Activated T-helper 2 cell treated with anti-CD3 and anti-CD28 coated beads, Interferon-gamma antibody, Interleukin-2, Interleukin-4, amounts not matched to agents 10 μg/mL and 5 μg/mL and 100 μg/mL, durations not matched to agents 14 hours and 24 hours and 36 hours (primary cell): Measurements from ENCODE around the gene PRKAB2. TPM values are rescaled to one million over a fixed set of nuclear protein-coding genes. Genes with fewer than 3 reads are reported as not detected.
"Not testable (repeated sequence)": the region's sequence is repeated elsewhere in the genome, so short reads cannot be mapped to it uniquely, and the experiment has no call there.

Experiments used
- DNase-seq: peaks from one replicate; pipeline ENCODE4 v3.0.0; 2021; ENCODE audit warnings: low spot score
- H3K27ac Mint-ChIP-seq: one replicate; pipeline ENCODE4 v1.8.0; 2021; ENCODE audit warnings: mixed read lengths
- H3K27me3 Mint-ChIP-seq: one replicate; pipeline ENCODE4 v1.8.0; 2021; ENCODE audit warnings: low read depth, mixed read lengths
- H3K36me3 Mint-ChIP-seq: one replicate; pipeline ENCODE4 v1.8.0; 2021; ENCODE audit warnings: low read depth, mixed read lengths
- H3K4me1 Mint-ChIP-seq: one replicate; pipeline ENCODE4 v1.8.0; 2021; ENCODE audit warnings: low read depth, mixed read lengths
- H3K4me3 Mint-ChIP-seq: one replicate; pipeline ENCODE4 v1.8.0; 2021; ENCODE audit warnings: low read depth, mild to moderate bottlenecking, moderate library complexity, mixed read lengths
- H3K9me3 Mint-ChIP-seq: one replicate; pipeline ENCODE4 v1.8.0; 2021; ENCODE audit warnings: mixed read lengths
- intact Hi-C: fragments of 100-400 bp; cut with micrococcal nuclease; formaldehyde crosslinking; loops from one replicate; pipeline ENCODE4 v1.15.1; 2023
- total RNA-seq: library from RNA; stranded (reverse); gene quantifications from 2 replicates; pipeline ENCODE4 v1.2.3, GENCODE V29; 2022

Gene PRKAB2
- total RNA-seq, 1 donor from 2014 or later = 9.5 TPM

- intact Hi-C loops, H3K9me3 Mint-ChIP-seq, H3K27ac Mint-ChIP-seq, H3K36me3 Mint-ChIP-seq, H3K4me3 Mint-ChIP-seq, DNase-seq, H3K4me1 Mint-ChIP-seq: not testable (repeated sequence)
- H3K27me3 Mint-ChIP-seq = peaks cover 23% of the 10 kb centered on the region
These were observed 57.2 kb downstream of the PRKAB2 start for GRCh38 chr1:147115079-147115478.

- H3K4me3 Mint-ChIP-seq = not testable (repeated sequence)
These were observed 57.9 kb downstream of the PRKAB2 start for GRCh38 chr1:147114353-147114752.

GRCh38 chr1:147111381-147112130, 60.7 kb downstream of the PRKAB2 start:
- Mint-ChIP-seq H3K27ac (no peak overlapping the region), H3K9me3 (no peaks in the 10 kb centered on the region), H3K36me3 (no peaks in the 10 kb centered on the region), H3K4me1 (peaks cover 3% of the 10 kb centered on the region), H3K27me3 (peaks cover 25% of the 10 kb centered on the region), H3K4me3 (no peak overlapping the region)
- DNase-seq = no peak
- intact Hi-C loops = no loop called here

More at GRCh38 chr1:147114353-147114752, 57.9 kb downstream of the PRKAB2 start:
- DNase-seq, H3K4me1 Mint-ChIP-seq, H3K9me3 Mint-ChIP-seq, H3K27ac Mint-ChIP-seq, intact Hi-C loops, H3K36me3 Mint-ChIP-seq: not testable (repeated sequence)
- peaks cover 28% of the 10 kb centered on the region for H3K27me3 Mint-ChIP-seq

GRCh38 chr1:147110872-147111271, 61.4 kb downstream of the PRKAB2 start:
- Mint-ChIP-seq H3K27ac (no peak overlapping the region), H3K36me3 (no peaks in the 10 kb centered on the region), H3K4me3 (no peak overlapping the region), H3K9me3 (no peaks in the 10 kb centered on the region), H3K4me1 (peaks cover 3% of the 10 kb centered on the region), H3K27me3 (peaks cover 22% of the 10 kb centered on the region)
- intact Hi-C loops = no loop called here
- DNase-seq = no peak

- no peaks in the 10 kb centered on the region for H3K36me3 Mint-ChIP-seq
- peaks cover 22% of the 10 kb centered on the region for H3K27me3 Mint-ChIP-seq
These were observed 61.8 kb downstream of the PRKAB2 start for GRCh38 chr1:147110434-147110833.

GRCh38 chr1:147109762-147110161, 62.5 kb downstream of the PRKAB2 start:
- peaks cover 22% of the 10 kb centered on the region for H3K27me3 Mint-ChIP-seq
- DNase-seq = no peak
- H3K36me3 Mint-ChIP-seq = no peaks in the 10 kb centered on the region
- H3K9me3 Mint-ChIP-seq = no peaks in the 10 kb centered on the region
- intact Hi-C loops = no loop called here
- no peak overlapping the region for H3K27ac Mint-ChIP-seq
- H3K4me1 Mint-ChIP-seq = peaks cover 3% of the 10 kb centered on the region
- no peak overlapping the region for H3K4me3 Mint-ChIP-seq

More at GRCh38 chr1:147110434-147110833, 61.8 kb downstream of the PRKAB2 start:
- intact Hi-C loops = no loop called here
- Mint-ChIP-seq H3K9me3 (no peaks in the 10 kb centered on the region), H3K4me1 (peaks cover 3% of the 10 kb centered on the region), H3K27ac (no peak overlapping the region), H3K4me3 (no peak overlapping the region)
- DNase-seq = no peak

GRCh38 chr1:147109041-147109440, 63.2 kb downstream of the PRKAB2 start:
- H3K4me3 Mint-ChIP-seq = no peak overlapping the region
- intact Hi-C loops = no loop called here
- no peaks in the 10 kb centered on the region for H3K9me3 Mint-ChIP-seq
- H3K36me3 Mint-ChIP-seq = no peaks in the 10 kb centered on the region
- H3K27ac Mint-ChIP-seq = no peak overlapping the region
- peaks cover 3% of the 10 kb centered on the region for H3K4me1 Mint-ChIP-seq
- no peak for DNase-seq
- H3K27me3 Mint-ChIP-seq = peaks cover 22% of the 10 kb centered on the region

- intact Hi-C loops, H3K9me3 Mint-ChIP-seq: not testable (repeated sequence)
These were observed 65.8 kb downstream of the PRKAB2 start for GRCh38 chr1:147106407-147106881.

GRCh38 chr1:147105909-147106308, 66.4 kb downstream of the PRKAB2 start:
- H3K27me3 Mint-ChIP-seq = peaks cover 22% of the 10 kb centered on the region

More at GRCh38 chr1:147106407-147106881, 65.8 kb downstream of the PRKAB2 start:
- H3K4me1 Mint-ChIP-seq, H3K27ac Mint-ChIP-seq, H3K4me3 Mint-ChIP-seq, DNase-seq, H3K36me3 Mint-ChIP-seq: not testable (repeated sequence)
- H3K27me3 Mint-ChIP-seq = peaks cover 22% of the 10 kb centered on the region

More at GRCh38 chr1:147105909-147106308, 66.4 kb downstream of the PRKAB2 start:
- Mint-ChIP-seq H3K4me1 (peaks cover 3% of the 10 kb centered on the region), H3K36me3 (no peaks in the 10 kb centered on the region), H3K27ac (no peak overlapping the region), H3K9me3 (no peaks in the 10 kb centered on the region), H3K4me3 (no peak overlapping the region)
- DNase-seq = no peak
- intact Hi-C loops = no loop called here

Other genes starting within 250 kb of the PRKAB2 start
- 12.6 and 12.9 TPM in 2 replicates for gene NBPF12, start 234.1 kb downstream of the PRKAB2 start, total RNA-seq
- gene FMO5, start 52.9 kb upstream of the PRKAB2 start, total RNA-seq = 0.09 TPM in 2 replicates
- gene CHD1L, start 70.2 kb upstream of the PRKAB2 start, total RNA-seq = 76.6 and 86.0 TPM in 2 replicates